ENCODE data around the gene CYTH3.

The CYTH3 gene

GRCh38 chr7:6279341-6279740 is 6.9 kb upstream of the CYTH3 start:
- no peak for DNase-seq

GRCh38 chr7:6278749-6279310 is 6.4 kb upstream of the CYTH3 start:
- no peak for DNase-seq

- DNase-seq: no peak
Measured at GRCh38 chr7:6277476-6277875, 5.1 kb upstream of the CYTH3 start.

GRCh38 chr7:6276911-6277408 is 4.5 kb upstream of the CYTH3 start:
- DNase-seq: no peak

GRCh38 chr7:6274743-6275142 is 2.3 kb upstream of the CYTH3 start:
- DNase-seq: no peak

- DNase-seq: no peak
Measured at GRCh38 chr7:6273917-6274630, 1.6 kb upstream of the CYTH3 start.

GRCh38 chr7:6273380-6273837 is 985 bp upstream of the CYTH3 start:
- no peak for DNase-seq

GRCh38 chr7:6271694-6272440 is 557 bp downstream of the CYTH3 start:
- peak; percentile 65 for DNase-seq

GRCh38 chr7:6271060-6271658 is 1.3 kb downstream of the CYTH3 start:
- peak; percentile 65 for DNase-seq

GRCh38 chr7:6269527-6269926 is 2.9 kb downstream of the CYTH3 start:
- no peak for DNase-seq

- peak; percentile 19 for DNase-seq
Measured at GRCh38 chr7:6268907-6269306, 3.5 kb downstream of the CYTH3 start.

GRCh38 chr7:6268023-6268900 is 4.2 kb downstream of the CYTH3 start:
- DNase-seq: peak; percentile 21

- no peak for DNase-seq
Measured at GRCh38 chr7:6266699-6267098, 5.7 kb downstream of the CYTH3 start.

GRCh38 chr7:6262221-6262620 is 10.2 kb downstream of the CYTH3 start:
- no peak for DNase-seq

GRCh38 chr7:6261699-6262098 is 10.7 kb downstream of the CYTH3 start:
- no peak for DNase-seq

- no peak for DNase-seq
Measured at GRCh38 chr7:6260291-6261187, 11.9 kb downstream of the CYTH3 start.

GRCh38 chr7:6259257-6259656 is 13.2 kb downstream of the CYTH3 start:
- no peak for DNase-seq

- no peak for DNase-seq
Measured at GRCh38 chr7:6258440-6259182, 13.8 kb downstream of the CYTH3 start.

- DNase-seq: no peak
Measured at GRCh38 chr7:6257675-6258074, 14.7 kb downstream of the CYTH3 start.

GRCh38 chr7:6256677-6257535 is 15.5 kb downstream of the CYTH3 start:
- no peak for DNase-seq

Data from activated CD8-positive, alpha-beta memory T cell treated with anti-CD3 and anti-CD28 coated beads for 24 hours (primary cell).